Neural cell (in vitro differentiated cells): ENCODE data around the gene CPM. TPM values are rescaled to one million over a fixed set of nuclear protein-coding genes. Genes with fewer than 3 reads are reported as not detected.

Experiments used
- H2AFZ ChIP-seq: fragments of 200-600, 300-800 bp; sonication (generic), shearing (Covaris generic); 2 replicates; pipeline ENCODE4 v1.6.0; 2014; ENCODE audit warnings: low read depth, mild to moderate bottlenecking, antibody characterized with exemption, low read length, moderate library complexity
- H3F3A ChIP-seq: fragments of 200-600 bp; shearing (Covaris generic); 2 replicates; pipeline ENCODE4 v1.6.1; 2016; ENCODE audit warnings: mild to moderate bottlenecking, moderate library complexity, mixed read lengths, antibody characterized with exemption, low read length; ENCODE audit not compliant: insufficient read depth, poor library complexity, severe bottlenecking
- H3K27ac ChIP-seq: fragments of 200-600, 300-800 bp; sonication (generic), shearing (Covaris generic); 2 replicates; pipeline ENCODE4 v1.5.1; 2014; ENCODE audit warnings: mild to moderate bottlenecking, low read length, moderate library complexity
- H3K27me3 ChIP-seq: fragments of 300-800, 200-600 bp; sonication (generic), shearing (Covaris generic); 2 replicates; pipeline ENCODE4 v1.6.0; 2014; ENCODE audit warnings: mild to moderate bottlenecking, low read depth, low read length, moderate library complexity; ENCODE audit not compliant: insufficient read depth
- H3K36me3 ChIP-seq: fragments of 300-800, 200-600 bp; sonication (generic), shearing (Covaris generic); 2 replicates; pipeline ENCODE4 v1.5.1; 2014; ENCODE audit warnings: mild to moderate bottlenecking, antibody characterized with exemption, low read length, moderate library complexity; ENCODE audit not compliant: insufficient read depth
- H3K4me2 ChIP-seq: fragments of 300-800, 200-600 bp; sonication (generic), shearing (Covaris generic); 2 replicates; pipeline ENCODE4 v1.6.0; 2014; ENCODE audit warnings: mild to moderate bottlenecking, low read length
- H3K4me3 ChIP-seq: fragments of 300-800, 200-600 bp; sonication (generic), shearing (Covaris generic); 2 replicates; pipeline ENCODE4 v1.5.1; 2014; ENCODE audit warnings: mild to moderate bottlenecking, low read length, moderate library complexity
- H3K79me2 ChIP-seq: fragments of 200-600 bp; shearing (Covaris generic); replicated peaks from 2 replicates; pipeline ENCODE4 v1.6.0; 2014; ENCODE audit warnings: mild to moderate bottlenecking, low read length, moderate library complexity; ENCODE audit not compliant: insufficient read depth
- H3K9ac ChIP-seq: fragments of 300-800, 200-600 bp; sonication (generic), shearing (Covaris generic); 2 replicates; pipeline ENCODE4 v1.6.1; 2016; ENCODE audit warnings: mild to moderate bottlenecking, low read length, mixed read lengths
- H3K9me2 ChIP-seq: fragments of 200-600 bp; shearing (Covaris generic); 2 replicates; pipeline ENCODE4 v1.6.1; 2016; ENCODE audit warnings: mild to moderate bottlenecking, low read length, mixed read lengths; ENCODE audit not compliant: insufficient read depth
- H3K9me3 ChIP-seq: fragments of 200-600, 300-800 bp; sonication (generic), shearing (Covaris generic); 2 replicates; pipeline ENCODE4 v1.6.1; 2016; ENCODE audit warnings: mild to moderate bottlenecking, mixed run types, low read length, moderate library complexity, mixed read lengths
- H4K20me1 ChIP-seq: fragments of 200-600 bp; shearing (Covaris generic); 2 replicates; pipeline ENCODE4 v1.6.1; 2016; ENCODE audit warnings: mild to moderate bottlenecking, mixed run types; ENCODE audit not compliant: insufficient read depth
- CTCF ChIP-seq: fragments of 450-650 bp; IDR thresholded peaks from 2 replicates; pipeline ENCODE4 v1.5.1; 2014; ENCODE audit warnings: antibody characterized with exemption, mild to moderate bottlenecking, moderate library complexity; ENCODE audit not compliant: poor library complexity, severe bottlenecking
- EP300 ChIP-seq: fragments of 450-650 bp; conservative IDR thresholded peaks from 2 replicates; pipeline ENCODE4 v1.6.1; 2014; ENCODE audit warnings: antibody characterized with exemption, mild to moderate bottlenecking, moderate library complexity; ENCODE audit not compliant: poor library complexity, severe bottlenecking
- EZH2 ChIP-seq: fragments of 200-600, 300-800 bp; shearing (Covaris generic), sonication (generic); IDR thresholded peaks from 2 replicates; pipeline ENCODE4 v1.6.1; 2014; ENCODE audit warnings: antibody characterized with exemption, low read length, borderline replicate concordance, mild to moderate bottlenecking; ENCODE audit not compliant: insufficient read depth, poor library complexity, severe bottlenecking
- MXI1 ChIP-seq: fragments of 450-650 bp; conservative IDR thresholded peaks from 2 replicates; pipeline ENCODE4 v1.6.1; 2014; ENCODE audit warnings: antibody characterized with exemption, mild to moderate bottlenecking; ENCODE audit not compliant: poor library complexity, severe bottlenecking
- POLR2AphosphoS5 ChIP-seq: IDR thresholded peaks from 2 replicates; pipeline ENCODE4 v1.6.1; 2012
- RAD21 ChIP-seq: fragments of 450-650 bp; conservative IDR thresholded peaks from 2 replicates; pipeline ENCODE4 v1.6.1; 2014; ENCODE audit warnings: antibody characterized with exemption, mild to moderate bottlenecking, moderate library complexity
- REST ChIP-seq: IDR thresholded peaks from 2 replicates; pipeline ENCODE4 v1.6.1; 2012; ENCODE audit warnings: borderline replicate concordance
- SMC3 ChIP-seq: fragments of 450-650 bp; conservative IDR thresholded peaks from 2 replicates; pipeline ENCODE4 v1.6.1; 2014; ENCODE audit warnings: antibody characterized with exemption, mild to moderate bottlenecking, moderate library complexity; ENCODE audit not compliant: poor library complexity
- TAF1 ChIP-seq: IDR thresholded peaks from 2 replicates; pipeline ENCODE4 v1.6.1; 2012; ENCODE audit warnings: low read depth
- polyA plus RNA-seq: library from polyadenylated mRNA; depleted of rRNA; stranded (reverse); fragments of >200 nt; gene quantifications from 2 replicates; pipeline ENCODE4 v1.2.3, GENCODE V29; 2014

CPM gene
- polyA plus RNA-seq, 1 donor from 2014 or later, result not detected

DNA sequence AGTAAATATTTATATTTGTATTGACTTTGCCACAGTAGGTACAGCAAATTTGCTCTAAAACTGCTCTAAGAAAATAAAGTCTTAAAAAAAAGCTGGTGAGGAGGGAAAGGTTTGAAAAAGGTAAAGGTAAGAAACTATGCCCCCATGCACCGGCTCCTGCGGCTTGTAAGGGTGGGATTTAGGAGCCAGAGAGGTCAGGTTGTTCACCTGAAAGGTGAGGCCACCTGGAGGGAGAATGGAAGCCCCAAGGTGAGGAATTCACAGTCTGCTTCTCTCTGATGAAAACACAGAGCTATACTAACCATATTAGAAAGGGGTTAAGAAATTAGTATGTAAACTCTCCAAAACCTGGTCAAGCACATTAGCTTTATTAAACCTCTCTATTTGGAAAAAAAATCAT, 31.8 kb downstream of the CPM start:
- no peaks in the 10 kb centered on the region for H3K36me3 ChIP-seq
- H3K27ac ChIP-seq, result no peak overlapping the region
- no peak overlapping the region for H3K4me3 ChIP-seq
- H3K79me2 ChIP-seq, result no peaks in the 10 kb centered on the region
- no peak overlapping the region for H2AFZ ChIP-seq
- H3K4me2 ChIP-seq, result no peak overlapping the region
- no peaks in the 10 kb centered on the region for H3F3A ChIP-seq
- no peaks in the 10 kb centered on the region for H3K27me3 ChIP-seq
- H4K20me1 ChIP-seq, result no peaks in the 10 kb centered on the region
- H3K9me3 ChIP-seq, result no peaks in the 10 kb centered on the region
- H3K9me2 ChIP-seq, result no peaks in the 10 kb centered on the region
- no peak overlapping the region for H3K9ac ChIP-seq
- TF ChIP-seq EP300, result no peak
- no peak for TF ChIP-seq MXI1
- no peak for TF ChIP-seq REST
- TF ChIP-seq EZH2, result no peak
- TF ChIP-seq SMC3, result no peak
- TF ChIP-seq RAD21, result no peak
- no peak for TF ChIP-seq TAF1
- no peak for TF ChIP-seq POLR2AphosphoS5
- TF ChIP-seq CTCF, result no peak

DNA sequence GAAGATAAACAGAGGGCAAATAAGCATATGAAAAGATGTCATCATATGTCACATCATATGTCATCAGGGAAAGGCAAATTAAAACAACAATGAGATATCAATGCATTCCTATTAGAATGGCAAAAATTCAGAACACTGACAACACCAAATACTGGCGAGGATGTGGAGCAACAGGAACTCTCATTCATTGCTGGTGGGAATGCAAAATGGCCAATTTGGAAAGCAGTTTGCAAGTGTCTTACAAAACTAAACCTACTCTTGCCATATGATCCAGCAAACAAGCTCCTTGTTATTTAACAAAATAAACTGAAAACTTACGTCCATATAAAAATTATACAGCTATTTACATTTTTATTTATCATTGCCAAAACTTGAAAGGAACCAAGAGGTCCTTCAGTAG, 32.7 kb downstream of the CPM start:
- Histone ChIP-seq H3K27ac (no peak overlapping the region), H3F3A (no peaks in the 10 kb centered on the region)
- TF ChIP-seq POLR2AphosphoS5, result no peak
- no peak for TF ChIP-seq CTCF
- TF ChIP-seq EP300, result no peak
- no peak for TF ChIP-seq REST
- no peak for TF ChIP-seq RAD21
- TF ChIP-seq SMC3, result no peak
- no peak for TF ChIP-seq TAF1
- no peak for TF ChIP-seq EZH2
- TF ChIP-seq MXI1, result no peak

More for the DNA sequence above, 32.7 kb downstream of the CPM start:
- H2AFZ ChIP-seq, result no peak overlapping the region
- no peaks in the 10 kb centered on the region for H4K20me1 ChIP-seq
- H3K27me3 ChIP-seq, result no peaks in the 10 kb centered on the region
- H3K9ac ChIP-seq, result no peak overlapping the region
- H3K4me2 ChIP-seq, result no peak overlapping the region
- no peaks in the 10 kb centered on the region for H3K36me3 ChIP-seq
- H3K79me2 ChIP-seq, result no peaks in the 10 kb centered on the region
- no peaks in the 10 kb centered on the region for H3K9me2 ChIP-seq
- H3K4me3 ChIP-seq, result no peak overlapping the region
- H3K9me3 ChIP-seq, result no peaks in the 10 kb centered on the region
